Tibial artery (tissue), 4 donors: ENCODE results near the gene SMAD7.

Experiments used
- DNase-seq, 2 donors: peaks; one replicate each; pipeline ENCODE4 v3.0.0-alpha.2; 2019
- H3K27ac ChIP-seq, 2 donors: fragments of 200-600 bp; sonication (generic) in 1 of 2; 1 replicate in 1 of 2; 2 replicates in 1 of 2; pipeline ENCODE4 v1.5.1; 2018 to 2019; ENCODE audit warnings: mild to moderate bottlenecking in 1 of 2
- H3K27me3 ChIP-seq, 2 donors: fragments of 200-600 bp; sonication (generic) in 1 of 2; one replicate each; pipeline versions ENCODE4 v1.5.1 to v1.6.0; 2016 to 2019
- H3K36me3 ChIP-seq, 3 donors: fragments of 200-600 bp; sonication (generic) in 2 of 3; one replicate each; pipeline ENCODE4 v1.5.1; 2016 to 2019; ENCODE audit warnings: mild to moderate bottlenecking in 2 of 3
- H3K4me1 ChIP-seq, 4 donors: fragments of 200-600 bp; sonication (generic) in 2 of 4; 1 replicate in 3 of 4; 2 replicates in 1 of 4; pipeline ENCODE4 v1.5.1; 2016 to 2019
- H3K4me3 ChIP-seq, 2 donors: fragments of 200-600 bp; sonication (generic) in 1 of 2; 1 replicate in 1 of 2; 2 replicates in 1 of 2; pipeline ENCODE4 v1.5.1; 2018 to 2019; ENCODE audit warnings: mild to moderate bottlenecking in 2 of 2
- H3K9me3 ChIP-seq, 3 donors: fragments of 200-600 bp; sonication (generic) in 1 of 3; one replicate each; pipeline ENCODE4 v1.5.1; 2016 to 2019
- CTCF ChIP-seq, 2 experiments: fragments of 200-600 bp in 1 of 2; fragments of 450-650 bp in 1 of 2; IDR thresholded peaks; one replicate each; pipeline ENCODE4 v1.5.1; 2017 to 2019; ENCODE audit warnings: antibody characterized with exemption in 2 of 2, mild to moderate bottlenecking in 1 of 2, moderate library complexity in 1 of 2
- intact Hi-C: fragments of 100-400 bp; cut with DNase I; formaldehyde crosslinking; loops from one replicate; pipeline ENCODE4 v1.15.0; 2023; ENCODE audit warnings: low total_unique reads

SMAD7 gene

GRCh38 chr18:48959551-48959920, 8.8 kb upstream of the SMAD7 start:
- no peak overlapping the region for H3K4me3 ChIP-seq
- intact Hi-C loops, result no loop called here
- no peaks in the 10 kb centered on the region for H3K36me3 ChIP-seq
- DNase-seq, result no peak
- peak overlapping the region in 1 of 2 donors; percentile 20 for H3K27ac ChIP-seq
- no peaks in the 10 kb centered on the region for H3K9me3 ChIP-seq
- peaks cover 0 to 57% (median 42%) of the 10 kb centered on the region in 4 donors for H3K4me1 ChIP-seq
- no peak for TF ChIP-seq CTCF (IDR thresholded peaks at IDR 0.05)
- H3K27me3 ChIP-seq, result no peaks in the 10 kb centered on the region

GRCh38 chr18:48958951-48959350, 8.2 kb upstream of the SMAD7 start:
- intact Hi-C loops, result no loop called here
- H3K4me3 ChIP-seq, result no peak overlapping the region
- no peaks in the 10 kb centered on the region for H3K27me3 ChIP-seq
- no peaks in the 10 kb centered on the region for H3K36me3 ChIP-seq
- no peak for DNase-seq
- TF ChIP-seq CTCF (IDR thresholded peaks at IDR 0.05), result no peak
- H3K4me1 ChIP-seq, result peaks cover 0 to 58% (median 42%) of the 10 kb centered on the region in 4 donors
- no peaks in the 10 kb centered on the region for H3K9me3 ChIP-seq
- peak overlapping the region in 1 of 2 donors; percentile 20 for H3K27ac ChIP-seq

DNA sequence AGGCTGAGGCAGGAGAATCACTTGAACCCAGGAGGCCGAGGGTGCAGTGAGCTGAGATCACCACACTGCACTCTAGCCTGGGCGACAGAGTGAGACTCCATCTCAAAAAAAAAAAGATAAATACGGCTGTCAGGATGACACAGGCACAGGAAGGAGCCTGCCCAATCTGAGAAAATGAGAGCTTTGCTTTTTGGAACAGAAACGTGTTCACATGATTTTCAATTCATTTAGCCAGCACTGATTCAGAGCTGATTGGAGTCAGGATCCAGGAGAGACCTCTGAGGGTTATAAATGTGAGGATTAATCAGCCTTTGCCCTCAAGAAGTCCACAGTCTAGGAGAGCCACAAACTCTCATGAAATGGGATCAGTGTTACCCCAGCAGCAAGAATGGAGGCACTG, 6.9 kb upstream of the SMAD7 start:
- peak overlapping the region; percentile 88 to 99 for H3K27ac ChIP-seq
- no peak overlapping the region for H3K4me3 ChIP-seq
- H3K27me3 ChIP-seq, result no peaks in the 10 kb centered on the region
- intact Hi-C loops, result no loop called here
- TF ChIP-seq CTCF (IDR thresholded peaks at IDR 0.05), result no peak
- no peaks in the 10 kb centered on the region for H3K9me3 ChIP-seq
- H3K4me1 ChIP-seq, result peaks cover 0 to 66% (median 47%) of the 10 kb centered on the region in 4 donors
- DNase-seq, result no peak
- no peaks in the 10 kb centered on the region for H3K36me3 ChIP-seq

DNA sequence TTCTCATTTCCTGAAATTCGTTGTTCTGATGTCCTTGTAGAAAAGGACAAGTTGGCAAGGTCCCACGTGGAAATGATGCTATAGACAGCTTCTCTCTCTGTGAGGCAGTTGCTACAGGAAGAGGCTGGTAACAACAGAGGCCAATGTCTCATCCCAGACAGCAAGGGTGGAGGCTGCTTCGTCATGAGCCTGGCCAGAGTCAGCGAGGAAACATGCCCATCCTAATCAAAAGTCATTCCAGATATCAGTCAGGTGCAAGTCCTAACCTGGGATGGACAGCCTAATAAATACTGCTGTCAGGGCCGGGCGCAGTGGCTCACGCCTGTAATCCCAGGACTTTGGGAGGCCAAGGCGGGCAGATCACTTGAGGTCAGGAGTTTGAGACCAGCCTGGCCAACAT, 6.4 kb upstream of the SMAD7 start:
- no peak for TF ChIP-seq CTCF (IDR thresholded peaks at IDR 0.05)
- H3K36me3 ChIP-seq, result no peaks in the 10 kb centered on the region
- no peaks in the 10 kb centered on the region for H3K9me3 ChIP-seq
- no peaks in the 10 kb centered on the region for H3K27me3 ChIP-seq
- peak overlapping the region; percentile 88 to 99 for H3K27ac ChIP-seq
- no peak overlapping the region for H3K4me3 ChIP-seq
- no peak for DNase-seq
- intact Hi-C loops, result no loop called here
- peaks cover 0 to 66% (median 47%) of the 10 kb centered on the region in 4 donors for H3K4me1 ChIP-seq

GRCh38 chr18:48956356-48956755, 5.6 kb upstream of the SMAD7 start:
- DNase-seq, result no peak
- no peaks in the 10 kb centered on the region for H3K36me3 ChIP-seq
- H3K4me1 ChIP-seq, result peaks cover 0 to 66% (median 47%) of the 10 kb centered on the region in 4 donors
- H3K27me3 ChIP-seq, result no peaks in the 10 kb centered on the region
- intact Hi-C loops, result no loop called here
- no peaks in the 10 kb centered on the region for H3K9me3 ChIP-seq
- TF ChIP-seq CTCF (IDR thresholded peaks at IDR 0.05), result no peak
- H3K27ac ChIP-seq, result peak overlapping the region; percentile 88 to 99
- no peak overlapping the region for H3K4me3 ChIP-seq

DNA sequence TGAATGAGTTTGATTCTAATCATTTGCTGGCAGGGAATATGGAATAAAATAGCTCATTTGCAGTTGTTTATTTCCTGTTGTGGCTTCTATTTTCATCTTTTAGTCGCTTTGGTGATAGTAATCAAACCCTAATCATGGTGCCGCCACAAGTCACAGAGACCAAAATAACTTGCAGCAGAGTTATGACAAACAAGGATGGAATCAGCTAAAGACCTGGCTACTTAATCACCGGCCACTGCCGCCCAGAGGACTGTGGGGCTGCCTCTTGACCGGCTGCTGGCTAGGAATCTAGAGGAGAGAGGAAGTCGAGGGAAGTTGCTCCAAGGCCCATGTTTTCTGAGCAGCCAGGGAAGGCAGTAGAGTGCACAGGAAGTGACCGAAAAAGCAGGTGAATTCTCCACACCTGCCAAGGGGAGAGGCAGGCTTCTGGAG, 5.1 kb upstream of the SMAD7 start:
- peak overlapping the region in 1 of 2 donors; percentile 5 for H3K4me3 ChIP-seq
- no peak for TF ChIP-seq CTCF (IDR thresholded peaks at IDR 0.05)
- H3K36me3 ChIP-seq, result no peaks in the 10 kb centered on the region
- DNase-seq, result peak; percentile 89 to 94
- peak overlapping the region; percentile 88 to 99 for H3K27ac ChIP-seq
- H3K9me3 ChIP-seq, result no peaks in the 10 kb centered on the region
- intact Hi-C loops, result no loop called here
- H3K27me3 ChIP-seq, result no peaks in the 10 kb centered on the region
- peaks cover 0 to 62% (median 47%) of the 10 kb centered on the region in 4 donors for H3K4me1 ChIP-seq
